K562 (cell line): ENCODE data around the gene BIN1. TPM values are rescaled to one million over a fixed set of nuclear protein-coding genes. Genes with fewer than 3 reads are reported as not detected.
A peak's percentile ranks its signal among the peaks of the same experiment; 100 is the strongest.

Source experiments
- ATAC-seq: fragments of 200-7000 bp; cut with Tn5 transposase; 3 replicates; pipeline ENCODE4 v1.9.1; 2020; ENCODE audit warnings: moderate library complexity
- BruUV-seq: library from RNA; stranded (reverse); fragments of 400-500 nt; replicated peaks from 2 replicates; lab custom pipeline; 2021; lab: Mats Ljungman, UMichigan
- CTCF ChIA-PET: fragments of 300-600 bp; formaldehyde crosslinking; extraction: SDS; loops from one replicate; lab custom pipeline; 2021; ENCODE audit warnings: low intra/inter-chr PET ratio; lab: Yijun Ruan, JAX
- POLR2A ChIA-PET: fragments of 300-600, 350-650 bp; sonication (Branson Sonifier 250); formaldehyde crosslinking; extraction: SDS; loops from one replicate; lab custom pipeline; 2021; ENCODE audit warnings: antibody characterized with exemption, inconsistent platforms; lab: Yijun Ruan, JAX
- DNase-seq, 4 experiments: peaks; one replicate each; pipeline versions ENCODE4 v3.0.0 to v3.0.0-alpha.2; 2011 to 2018; ENCODE audit warnings: low spot score in 3 of 4, mixed read lengths in 3 of 4; ENCODE audit errors: extremely low read depth in 1 of 4
- FAIRE-seq: peaks from 2 replicates; lab custom pipeline; 2011; peaks lifted over from hg19 to GRCh38; lab: Jason Lieb, UNC
- H2AFZ ChIP-seq: 2 replicates; pipeline ENCODE4 v1.6.0; 2011; ENCODE audit warnings: low read depth, low read length, control low read depth, inconsistent platforms
- H3K27ac ChIP-seq: fragments of 200-600 bp; 3 replicates; pipeline ENCODE4 v1.8.0; 2011; ENCODE audit warnings: low read depth, mild to moderate bottlenecking, control low read depth, inconsistent platforms, low read length, moderate library complexity, mixed read lengths; ENCODE audit errors: extremely low read depth
- H3K27me3 ChIP-seq, 2 experiments: fragments of 300-600 bp in 1 of 2; 2 replicates in 1 of 2; 3 replicates in 1 of 2; pipeline versions ENCODE4 v1.6.0 to v1.8.0; 2011; ENCODE audit warnings: inconsistent platforms in 2 of 2, low read length in 2 of 2, mild to moderate bottlenecking in 1 of 2, mixed read lengths in 1 of 2, moderate library complexity in 1 of 2; ENCODE audit not compliant: control insufficient read depth in 2 of 2, insufficient read depth in 2 of 2
- H3K36me3 ChIP-seq: fragments of 300-600 bp; 3 replicates; pipeline ENCODE4 v1.8.0; 2011; ENCODE audit warnings: mild to moderate bottlenecking, low read length, inconsistent platforms; ENCODE audit not compliant: control insufficient read depth, insufficient read depth
- H3K4me1 ChIP-seq, 2 experiments: fragments of 200-600 bp in 1 of 2; replicated peaks in 1 of 2; 2 replicates in 1 of 2; 3 replicates in 1 of 2; pipeline versions ENCODE4 v1.5.1 to v1.8.0; 2011; ENCODE audit warnings: inconsistent platforms in 2 of 2, low read length in 2 of 2, mild to moderate bottlenecking in 1 of 2, mixed read lengths in 1 of 2, moderate library complexity in 1 of 2; ENCODE audit not compliant: control insufficient read depth in 2 of 2, insufficient read depth in 2 of 2
- H3K4me2 ChIP-seq: 2 replicates; pipeline ENCODE4 v1.6.1; 2011; ENCODE audit warnings: low read length, control low read depth, inconsistent platforms, mixed read lengths; ENCODE audit not compliant: insufficient read depth
- H3K4me3 ChIP-seq: fragments of 200-600 bp; sonication (generic), shearing (Covaris generic); 2 replicates; pipeline ENCODE4 v1.5.1; 2016; ENCODE audit warnings: control low read depth, inconsistent platforms
- H3K79me2 ChIP-seq: fragments of 200-600 bp; 3 replicates; pipeline ENCODE4 v1.8.0; 2011; ENCODE audit warnings: low read length, inconsistent platforms; ENCODE audit not compliant: control insufficient read depth, insufficient read depth
- H3K9ac ChIP-seq, 2 experiments: 2 replicates each; pipeline versions ENCODE4 v1.6.0 to v1.6.1; 2011; ENCODE audit warnings: low read depth in 2 of 2, low read length in 2 of 2, control low read depth in 1 of 2, inconsistent platforms in 1 of 2, mild to moderate bottlenecking in 1 of 2, mixed read lengths in 1 of 2; ENCODE audit not compliant: insufficient read depth in 1 of 2
- H3K9me1 ChIP-seq: one replicate; pipeline ENCODE4 v1.6.0; 2011; ENCODE audit warnings: inconsistent platforms, mild to moderate bottlenecking, low read length, moderate library complexity; ENCODE audit not compliant: control insufficient read depth, insufficient read depth
- H3K9me3 ChIP-seq: replicated peaks from 2 replicates; pipeline ENCODE4 v1.5.1; 2011; ENCODE audit warnings: low read depth, low read length, inconsistent platforms; ENCODE audit not compliant: control insufficient read depth, insufficient read depth
- H4K20me1 ChIP-seq: replicated peaks from 2 replicates; pipeline ENCODE4 v1.6.1; 2011; ENCODE audit warnings: low read length, inconsistent platforms, mixed read lengths; ENCODE audit not compliant: control insufficient read depth, insufficient read depth
- BMI1 ChIP-seq: fragments of 150-350 bp; IDR thresholded peaks from 2 replicates; pipeline ENCODE4 v1.6.1; 2014; ENCODE audit warnings: low read length
- CBX5 ChIP-seq: IDR thresholded peaks from 2 replicates; pipeline ENCODE4 v1.6.1; 2014; ENCODE audit warnings: low read depth, borderline replicate concordance
- FOXK2 ChIP-seq, 2 experiments: fragments of 450-650 bp; IDR thresholded peaks in 1 of 2; conservative IDR thresholded peaks in 1 of 2; 2 replicates each; pipeline ENCODE4 v1.6.1; 2016; ENCODE audit warnings: low read depth in 2 of 2, mild to moderate bottlenecking in 1 of 2
- GTF2E2 ChIP-seq: fragments of 200-800 bp; sonication (Bioruptor generic); IDR thresholded peaks from 2 replicates; pipeline ENCODE4 v1.6.1; 2016; ENCODE audit warnings: missing genetic modification characterization, missing compliant biosample characterization
- RBM17 ChIP-seq: fragments of 200-400 bp; formaldehyde crosslinking; IDR thresholded peaks from 2 replicates; pipeline ENCODE4 v1.6.1; 2017; ENCODE audit warnings: low read depth, mild to moderate bottlenecking, low read length, borderline replicate concordance
- RFX5 ChIP-seq: IDR thresholded peaks from 2 replicates; pipeline ENCODE4 v1.6.1; 2011; ENCODE audit warnings: low read depth, mild to moderate bottlenecking, improper control_type of control experiment, low read length
- SLC30A9 ChIP-seq: fragments of 250-450 bp; sonication (Bioruptor Pico); IDR thresholded peaks from 2 replicates; pipeline ENCODE4 v1.8.0; 2022; ENCODE audit warnings: mild to moderate bottlenecking, moderate library complexity
- TFAM ChIP-seq: fragments of 250-450 bp; sonication (Bioruptor Pico); conservative IDR thresholded peaks from 2 replicates; pipeline ENCODE4 v1.5.0; 2021; ENCODE audit warnings: mild to moderate bottlenecking, moderate library complexity
- TRIM24 ChIP-seq, 2 experiments: fragments of 450-650 bp; IDR thresholded peaks; 2 replicates each; pipeline ENCODE4 v1.6.1; 2016
- ZNF274 ChIP-seq: IDR thresholded peaks from 2 replicates; pipeline ENCODE4 v1.6.1; 2011; ENCODE audit warnings: low read depth, mild to moderate bottlenecking, low read length, moderate library complexity, borderline replicate concordance
- ZNF282 ChIP-seq: sonication (generic); formaldehyde crosslinking; IDR thresholded peaks from 2 replicates; pipeline ENCODE4 v1.8.1; 2023; ENCODE audit warnings: missing genetic modification reagents
- WGBS: fragments of 100-300 bp; shearing (Covaris generic); methylation state at CpG from one replicate; pipeline ENCODE4 v1.1.6; 2016; ENCODE audit warnings: low coverage, mixed read lengths; ENCODE audit not compliant: insufficient coverage; ENCODE audit errors: missing lambda C conversion rate; 5-methylcytosine and 5-hydroxymethylcytosine counted together
- in situ Hi-C: fragments of 300-500 bp; cut with MboI; formaldehyde crosslinking; loops from 4 replicates; pipeline ENCODE4 v1.15.0; 2018; ENCODE audit warnings: inconsistent platforms, mixed read lengths
- intact Hi-C: fragments of 100-400 bp; cut with micrococcal nuclease; formaldehyde crosslinking; loops from 2 replicates; pipeline ENCODE4 v1.14.2; 2022
- polyA plus RNA-seq, 8 experiments: library from polyadenylated mRNA; depleted of rRNA in 4 of 8; stranded (reverse) in 5 of 8; unstranded in 3 of 8; fragments of >200 nt; fragmentation: Nextera tagmentation in 2 of 8; fragmentation: Illumina TruSeq in 1 of 8; extraction: Ambion mirVana in 2 of 8; extraction: Trizol in 1 of 8; gene quantifications; 2 replicates each; pipeline versions ENCODE4 v1.2.1 to v1.2.3, GENCODE V29; 2011 to 2014; ENCODE audit warnings: inconsistent platforms in 1 of 8, missing spikeins in 1 of 8
- total RNA-seq, 7 experiments: library from RNA; depleted of rRNA in 6 of 7; stranded (reverse); fragments of >200 nt in 6 of 7; fragmentation: Illumina TruSeq in 2 of 7; extraction: Trizol in 2 of 7; gene quantifications; 2 replicates each; pipeline versions ENCODE4 v1.2.1 to v1.2.3, GENCODE V29; 2011 to 2021; ENCODE audit warnings: low replicate concordance in 1 of 7

BIN1 gene
- total and polyA plus RNA-seq, 9 of the 15 experiments (the other 6 are each of a cell fraction or from before 2014, with no cell fraction given): 0.04 to 2.8 (median 0.79) TPM; not detected in 1

- CTCF ChIA-PET: no interaction called here
- Histone ChIP-seq H3K27ac (no peak overlapping the region), H3K4me3 (no peak overlapping the region), H3K4me1 (peaks cover 0 to 11% of the 10 kb centered on the region in 2 experiments; a peak in 2 of 5 replicates), H4K20me1 (no peaks in the 10 kb centered on the region), H3K9me3 (no peaks in the 10 kb centered on the region), H3K79me2 (no peaks in the 10 kb centered on the region), H2AFZ (no peak overlapping the region), H3K9me1 (no peaks in the 10 kb centered on the region), H3K27me3 (peaks cover 0 to 12% of the 10 kb centered on the region in 2 experiments; a peak in 3 of 5 replicates), H3K9ac (no peak overlapping the region), H3K36me3 (no peaks in the 10 kb centered on the region), H3K4me2 (no peak overlapping the region)
- BruUV-seq: no TSS peak
- ATAC-seq (peak; percentile 21), DNase-seq (no peak), FAIRE-seq (no peak)
- in situ Hi-C loops: no loop called here
- WGBS: 41% methylated on average over 26 of the region's 29 CpGs
- POLR2A ChIA-PET: no interaction called here
- intact Hi-C loops: no loop called here
- TF ChIP-seq CBX5 (no peak), ZNF282 (CRISPR knock-in tag) (no peak), GTF2E2 (no peak), TFAM (CRISPR knock-in tag) (no peak), RBM17 (no peak), FOXK2 (conservative IDR thresholded peaks at IDR 0.05 in 1 of 2, IDR thresholded peaks at IDR 0.05 in 1 of 2; ENCODE audit: low read depth in 2 of 2) (no peak), BMI1 (no peak), TRIM24 (IDR thresholded peaks at IDR 0.05) (no peak), SLC30A9 (CRISPR knock-in tag) (no peak), ZNF274 (no peak), RFX5 (no peak)
- TF ChIP-seq, all 486 proteins: peak for 0
Observed at GRCh38 chr2:127024769-127025358, 82.1 kb downstream of the BIN1 start.
